ENCODE measurements around the gene GSN. TPM values are rescaled to one million over a fixed set of nuclear protein-coding genes. Genes with fewer than 3 reads are reported as not detected.

GSN gene
- total and polyA plus RNA-seq, 3 experiments from 2014 or later = 4.1 to 6.3 (median 4.2) TPM

DNA sequence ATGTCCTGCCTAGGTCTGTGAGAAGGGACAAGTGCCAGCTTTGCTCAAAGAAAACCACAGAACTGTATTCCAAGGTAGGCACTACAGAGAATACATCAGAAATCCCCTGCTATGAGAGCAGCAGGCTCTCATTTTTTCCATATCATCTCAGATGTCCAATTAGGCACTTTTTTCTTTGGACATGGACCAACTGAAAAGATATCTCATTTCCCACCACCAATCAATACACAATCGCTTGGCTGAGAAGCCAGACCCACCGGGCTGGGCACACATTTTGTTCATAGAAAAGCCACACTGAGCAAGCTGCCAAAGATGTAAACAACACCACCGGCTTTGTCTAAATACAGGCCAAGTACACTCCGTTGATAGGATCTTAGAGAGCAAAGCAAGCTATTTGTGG lies 76.2 kb downstream of the GSN start:
- ChIA-PET CTCF (interaction anchor here (0.6 to 1.2 kb wide), 5 partner anchors 17 to 32 kb away, joined by 3 to 7 read pairs (median 3); no protein-coding TSS in a partner anchor), POLR2A (interaction anchor here (1.1 kb wide), 1 partner anchor 14 kb away, joined by 4 read pairs; no protein-coding TSS in a partner anchor)
- Histone ChIP-seq H3K27ac (ENCODE audit: low read depth, low read length) (no peak overlapping the region), H3K4me1 (ENCODE audit: insufficient read depth, low read length) (no peaks in the 10 kb centered on the region), H3K36me3 (ENCODE audit: insufficient read depth, low read length) (peaks cover 31% of the 10 kb centered on the region), H3K9me3 (ENCODE audit: low read length) (no peaks in the 10 kb centered on the region), H3K4me3 (ENCODE audit: low read length) (no peak overlapping the region), H3K27me3 (ENCODE audit: insufficient read depth, low read length, poor library complexity, severe bottlenecking) (no peaks in the 10 kb centered on the region)
- H3K27ac Mint-ChIP-seq = peak overlapping the region; percentile 19 to 80 (median 38)
- H3K27me3 Mint-ChIP-seq = no peaks in the 10 kb centered on the region
- H3K4me1 Mint-ChIP-seq = peaks cover 38 to 58% (median 54%) of the 10 kb centered on the region in 3 donors
- DNase-seq = no peak
- H3K4me3 Mint-ChIP-seq = no peak overlapping the region
- H3K9me3 Mint-ChIP-seq = no peaks in the 10 kb centered on the region
- peaks cover 6 to 89% (median 32%) of the 10 kb centered on the region in 3 donors for H3K36me3 Mint-ChIP-seq

DNA sequence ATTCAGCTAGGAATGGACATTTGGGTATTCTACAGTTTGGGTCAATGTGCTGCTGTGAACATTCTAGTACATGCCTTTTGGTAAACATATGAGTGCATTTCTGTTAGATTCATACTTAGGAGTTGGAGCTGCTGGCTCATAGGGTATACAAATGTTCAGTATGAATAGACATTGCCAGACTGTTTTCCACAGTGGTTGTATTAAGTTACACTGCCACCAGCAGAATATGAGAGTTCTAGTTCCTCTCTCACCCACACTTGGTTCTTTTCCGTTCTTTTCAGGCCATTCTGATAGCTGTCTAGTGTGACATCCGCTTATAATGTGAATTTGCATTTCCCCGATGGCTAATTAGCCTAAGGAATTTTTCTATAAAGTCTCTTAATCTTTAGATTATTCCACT lies 77.1 kb downstream of the GSN start:
- Mint-ChIP-seq H3K27ac (peak overlapping the region in 3 of 8 donors; percentile 25 to 43 (median 40)), H3K36me3 (peaks cover 6 to 87% (median 33%) of the 10 kb centered on the region in 3 donors)

DNA sequence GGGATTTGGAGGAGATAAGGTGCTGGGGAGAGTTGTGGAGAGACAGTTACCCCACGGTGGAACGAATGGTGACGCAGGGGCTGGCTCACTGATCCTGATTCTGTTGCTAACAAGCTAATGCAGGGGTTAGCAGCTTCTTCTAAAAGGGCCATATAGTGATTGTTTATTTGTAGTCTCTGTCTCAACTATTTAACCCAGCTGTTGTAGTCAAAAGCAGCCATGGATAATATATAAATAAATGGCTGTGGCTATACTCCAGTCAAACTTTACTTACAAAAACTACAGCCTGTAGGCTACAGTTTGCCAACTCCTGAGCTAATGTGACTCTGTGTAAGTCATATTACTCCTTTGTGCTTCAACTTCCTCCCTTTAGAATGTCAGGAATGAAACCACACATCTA lies 80.3 kb downstream of the GSN start:
- CTCF ChIA-PET = interaction anchor here (1.0 to 4.5 kb wide), 2 partner anchors 23 to 28 kb away, joined by 3 to 32 read pairs; no protein-coding TSS in a partner anchor
- POLR2A ChIA-PET = interaction anchor here (0.8 kb wide), 1 partner anchor 16 kb away, joined by 3 read pairs; no protein-coding TSS in a partner anchor
- Histone ChIP-seq H3K9me3 (ENCODE audit: low read length) (no peaks in the 10 kb centered on the region), H3K27me3 (ENCODE audit: insufficient read depth, low read length, poor library complexity, severe bottlenecking) (no peaks in the 10 kb centered on the region), H3K4me1 (ENCODE audit: insufficient read depth, low read length) (peaks cover 26% of the 10 kb centered on the region), H3K36me3 (ENCODE audit: insufficient read depth, low read length) (peaks cover 40% of the 10 kb centered on the region), H3K27ac (ENCODE audit: low read depth, low read length) (no peak overlapping the region), H3K4me3 (ENCODE audit: low read length) (no peak overlapping the region)
- H3K9me3 Mint-ChIP-seq = no peaks in the 10 kb centered on the region
- no peaks in the 10 kb centered on the region for H3K27me3 Mint-ChIP-seq
- no peak overlapping the region for H3K27ac Mint-ChIP-seq
- no peak for DNase-seq
- peaks cover 51 to 76% (median 71%) of the 10 kb centered on the region in 3 donors for H3K4me1 Mint-ChIP-seq
- H3K36me3 Mint-ChIP-seq = peaks cover 9 to 89% (median 40%) of the 10 kb centered on the region in 3 donors
- H3K4me3 Mint-ChIP-seq = no peak overlapping the region

More for the DNA sequence above, 77.1 kb downstream of the GSN start:
- H3K4me3 ChIP-seq (ENCODE audit: low read length) = no peak overlapping the region
- Mint-ChIP-seq H3K4me1 (peaks cover 41 to 61% (median 61%) of the 10 kb centered on the region in 3 donors), H3K9me3 (no peaks in the 10 kb centered on the region), H3K27me3 (no peaks in the 10 kb centered on the region), H3K4me3 (no peak overlapping the region)
- H3K9me3 ChIP-seq (ENCODE audit: low read length) = no peaks in the 10 kb centered on the region
- no peak for DNase-seq
- no peaks in the 10 kb centered on the region for H3K4me1 ChIP-seq (ENCODE audit: insufficient read depth, low read length)
- H3K36me3 ChIP-seq (ENCODE audit: insufficient read depth, low read length) = peaks cover 31% of the 10 kb centered on the region
- no peak overlapping the region for H3K27ac ChIP-seq (ENCODE audit: low read depth, low read length)
- no peaks in the 10 kb centered on the region for H3K27me3 ChIP-seq (ENCODE audit: insufficient read depth, low read length, poor library complexity, severe bottlenecking)
- ChIA-PET POLR2A (interaction anchor here (1.1 kb wide), 1 partner anchor 13 kb away, joined by 4 read pairs; no protein-coding TSS in a partner anchor), CTCF (interaction anchor here (1.2 to 2.3 kb wide), 2 partner anchors 26 to 31 kb away, joined by 3 to 10 read pairs; no protein-coding TSS in a partner anchor)

DNA sequence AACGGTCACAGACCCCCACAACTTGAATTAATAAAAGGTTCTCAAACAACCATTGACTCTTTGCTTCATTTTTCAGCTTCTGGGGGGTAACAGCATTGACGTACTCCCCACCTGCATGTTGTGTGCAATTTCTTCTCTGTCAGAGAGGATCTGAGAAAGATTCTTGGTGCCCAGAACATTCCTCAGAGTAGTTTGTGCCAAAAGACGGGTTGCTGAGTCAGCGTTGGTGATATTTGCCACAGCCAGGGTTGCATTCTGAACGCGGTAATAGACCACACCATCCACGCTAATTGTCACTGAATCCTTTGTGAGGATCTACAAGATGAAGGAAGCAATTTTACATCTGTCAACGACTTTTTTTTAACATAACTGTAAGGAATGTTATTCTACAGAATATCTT lies 81.0 kb downstream of the GSN start:
- DNase-seq = no peak
- no peaks in the 10 kb centered on the region for H3K27me3 Mint-ChIP-seq
- peaks cover 52 to 76% (median 71%) of the 10 kb centered on the region in 3 donors for H3K4me1 Mint-ChIP-seq
- H3K36me3 Mint-ChIP-seq = peaks cover 9 to 87% (median 37%) of the 10 kb centered on the region in 3 donors
- H3K4me3 Mint-ChIP-seq = no peak overlapping the region
- Histone ChIP-seq H3K4me3 (ENCODE audit: low read length) (no peak overlapping the region), H3K4me1 (ENCODE audit: insufficient read depth, low read length) (peaks cover 33% of the 10 kb centered on the region), H3K36me3 (ENCODE audit: insufficient read depth, low read length) (peaks cover 40% of the 10 kb centered on the region), H3K27me3 (ENCODE audit: insufficient read depth, low read length, poor library complexity, severe bottlenecking) (no peaks in the 10 kb centered on the region), H3K27ac (ENCODE audit: low read depth, low read length) (no peak overlapping the region), H3K9me3 (ENCODE audit: low read length) (no peaks in the 10 kb centered on the region)
- ChIA-PET POLR2A (interaction anchor here (0.8 kb wide), 1 partner anchor 16 kb away, joined by 3 read pairs; no protein-coding TSS in a partner anchor), CTCF (interaction anchor here (1.0 to 4.5 kb wide), 4 partner anchors 13 to 28 kb away, joined by 3 to 32 read pairs (median 4); no protein-coding TSS in a partner anchor)
- peak overlapping the region in 1 of 8 donors; percentile 58 for H3K27ac Mint-ChIP-seq
- H3K9me3 Mint-ChIP-seq = no peaks in the 10 kb centered on the region

DNA sequence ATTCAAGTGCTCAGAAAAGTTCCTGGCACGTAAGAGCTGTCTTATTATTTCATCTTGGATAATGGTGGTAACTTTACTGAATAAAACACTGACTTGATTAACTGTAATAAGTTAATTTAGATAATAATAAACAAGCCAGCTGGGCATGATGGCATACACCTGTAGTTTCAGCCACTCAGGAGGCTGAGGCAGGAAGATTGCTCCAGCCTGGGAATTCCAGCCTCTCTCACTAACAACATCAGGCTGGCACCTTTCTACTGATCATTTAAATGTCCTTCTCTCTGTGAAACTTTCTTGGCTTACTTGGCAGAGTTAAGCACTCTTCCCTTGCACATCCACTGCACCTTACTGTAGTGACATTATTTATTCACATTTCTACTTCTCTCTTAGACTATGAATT lies 82.1 kb downstream of the GSN start:
- no peaks in the 10 kb centered on the region for H3K27me3 Mint-ChIP-seq

DNA sequence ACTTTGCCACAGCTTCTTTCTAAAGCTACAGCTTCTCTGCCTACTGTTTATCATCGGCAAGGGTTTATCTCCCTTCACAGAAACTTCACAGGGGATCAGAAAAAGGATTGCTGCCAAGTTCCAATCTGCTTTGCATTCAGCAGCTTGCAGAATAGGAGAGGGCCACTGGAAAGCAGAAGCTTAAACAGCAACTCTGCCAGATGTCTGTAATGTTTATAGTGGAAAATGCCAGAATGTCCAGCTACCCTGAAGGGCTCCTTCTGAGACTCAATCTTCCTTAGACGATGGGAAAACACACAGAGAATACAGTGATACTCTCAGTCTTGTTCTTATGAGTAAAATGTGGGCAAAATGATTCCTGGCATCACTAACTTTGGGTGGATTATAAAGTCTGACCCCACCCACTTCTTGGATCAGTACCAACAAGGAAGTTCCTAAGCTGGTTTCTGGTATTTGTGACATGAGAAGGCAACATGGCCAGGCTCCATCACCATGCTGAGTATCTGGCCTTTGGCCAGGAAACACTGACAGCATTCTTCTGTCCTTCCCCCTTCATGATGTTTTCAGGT lies 83.1 kb downstream of the GSN start:
- DNase-seq = no peak
- ChIA-PET POLR2A (no interaction called here), CTCF (interaction anchor here (1.0 to 4.5 kb wide), 3 partner anchors 19 to 48 kb away, joined by 3 to 32 read pairs (median 4); no protein-coding TSS in a partner anchor)
- Mint-ChIP-seq H3K4me3 (peak overlapping the region in 1 of 7 donors; percentile 4), H3K36me3 (peaks cover 9 to 83% (median 37%) of the 10 kb centered on the region in 3 donors), H3K9me3 (no peaks in the 10 kb centered on the region), H3K27ac (peak overlapping the region in 1 of 8 donors; percentile 7), H3K4me1 (peaks cover 58 to 77% (median 74%) of the 10 kb centered on the region in 3 donors), H3K27me3 (no peaks in the 10 kb centered on the region)
- H3K27me3 ChIP-seq (ENCODE audit: insufficient read depth, low read length, poor library complexity, severe bottlenecking) = no peaks in the 10 kb centered on the region
- H3K4me1 ChIP-seq (ENCODE audit: insufficient read depth, low read length) = peaks cover 51% of the 10 kb centered on the region
- H3K36me3 ChIP-seq (ENCODE audit: insufficient read depth, low read length) = peaks cover 37% of the 10 kb centered on the region
- no peaks in the 10 kb centered on the region for H3K9me3 ChIP-seq (ENCODE audit: low read length)
- no peak overlapping the region for H3K4me3 ChIP-seq (ENCODE audit: low read length)
- no peak overlapping the region for H3K27ac ChIP-seq (ENCODE audit: low read depth, low read length)

More for the DNA sequence above, 82.1 kb downstream of the GSN start:
- Mint-ChIP-seq H3K9me3 (no peaks in the 10 kb centered on the region), H3K4me3 (peak overlapping the region in 1 of 7 donors; percentile 8), H3K27ac (peak overlapping the region in 3 of 8 donors; percentile 37 to 65 (median 64)), H3K36me3 (peaks cover 9 to 83% (median 39%) of the 10 kb centered on the region in 3 donors), H3K4me1 (peaks cover 53 to 75% (median 71%) of the 10 kb centered on the region in 3 donors)
- peaks cover 37% of the 10 kb centered on the region for H3K36me3 ChIP-seq (ENCODE audit: insufficient read depth, low read length)
- H3K4me3 ChIP-seq (ENCODE audit: low read length) = no peak overlapping the region
- H3K4me1 ChIP-seq (ENCODE audit: insufficient read depth, low read length) = peaks cover 42% of the 10 kb centered on the region
- ChIA-PET POLR2A (no interaction called here), CTCF (interaction anchor here (1.3 to 4.5 kb wide), 4 partner anchors 12 to 29 kb away, joined by 4 to 32 read pairs (median 4); no protein-coding TSS in a partner anchor)
- no peak for DNase-seq
- H3K9me3 ChIP-seq (ENCODE audit: low read length) = no peaks in the 10 kb centered on the region
- H3K27ac ChIP-seq (ENCODE audit: low read depth, low read length) = no peak overlapping the region
- H3K27me3 ChIP-seq (ENCODE audit: insufficient read depth, low read length, poor library complexity, severe bottlenecking) = no peaks in the 10 kb centered on the region

DNA sequence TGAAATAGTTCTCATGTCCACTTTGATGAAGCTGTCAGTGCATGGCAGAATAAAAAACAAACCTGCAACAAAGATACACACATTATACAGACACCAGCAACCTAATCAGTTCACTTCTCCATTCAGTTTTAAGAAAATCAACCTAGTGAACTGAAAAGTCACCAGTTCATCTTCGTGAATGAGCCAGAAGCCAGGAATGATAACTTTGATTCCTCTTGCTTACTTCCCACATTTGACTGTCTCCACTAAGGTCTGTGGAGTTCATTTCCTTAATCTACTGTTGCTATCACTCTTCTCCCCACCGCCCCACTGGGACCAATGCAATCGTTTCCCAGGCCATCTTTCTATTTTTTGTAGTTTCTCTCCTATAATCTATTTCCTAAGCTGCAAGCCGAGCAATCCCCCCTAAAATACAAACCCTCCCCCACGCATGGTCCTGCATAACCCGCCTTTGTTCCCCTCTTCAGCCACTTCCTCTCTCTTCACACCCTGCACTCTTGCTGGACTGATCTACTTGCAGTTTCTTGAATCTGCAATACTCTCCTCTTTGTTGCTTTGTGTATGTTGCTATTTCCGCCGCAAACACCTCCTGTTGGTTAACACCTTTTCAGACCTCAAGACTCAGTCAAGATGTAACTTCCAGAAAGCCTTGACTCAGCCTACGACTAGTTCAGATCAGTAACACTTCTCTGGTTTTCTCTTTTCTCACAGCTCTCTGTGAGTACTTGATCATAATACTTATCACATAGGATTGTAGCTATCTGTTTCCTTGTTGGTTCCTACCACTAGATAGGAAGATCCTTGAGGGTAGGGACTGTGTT lies 85.5 kb downstream of the GSN start:
- H3K9me3 ChIP-seq (ENCODE audit: low read length) = no peaks in the 10 kb centered on the region
- H3K27me3 Mint-ChIP-seq = no peaks in the 10 kb centered on the region
- peak overlapping the region; percentile 17 for H3K4me3 ChIP-seq (ENCODE audit: low read length)
- peaks cover 63% of the 10 kb centered on the region for H3K4me1 ChIP-seq (ENCODE audit: insufficient read depth, low read length)
- peaks cover 16% of the 10 kb centered on the region for H3K36me3 ChIP-seq (ENCODE audit: insufficient read depth, low read length)
- H3K27ac ChIP-seq (ENCODE audit: low read depth, low read length) = peak overlapping the region; percentile 27
- peaks cover 71 to 89% (median 82%) of the 10 kb centered on the region in 3 donors for H3K4me1 Mint-ChIP-seq
- H3K27me3 ChIP-seq (ENCODE audit: insufficient read depth, low read length, poor library complexity, severe bottlenecking) = no peaks in the 10 kb centered on the region
- CTCF ChIA-PET = interaction anchor here (0.5 to 3.5 kb wide), 9 partner anchors 11 to 599 kb away, joined by 3 to 27 read pairs (median 3); no protein-coding TSS in a partner anchor
- peak overlapping the region; percentile 36 to 95 (median 76) for H3K27ac Mint-ChIP-seq
- H3K36me3 Mint-ChIP-seq = peaks cover 3 to 64% (median 27%) of the 10 kb centered on the region in 3 donors
- H3K4me3 Mint-ChIP-seq = peak overlapping the region; percentile 62 to 79 (median 73)
- H3K9me3 Mint-ChIP-seq = no peaks in the 10 kb centered on the region
- POLR2A ChIA-PET = interaction anchor here (0.5 to 1.6 kb wide), 8 partner anchors 11 to 652 kb away, joined by 3 to 16 read pairs (median 4); partner anchors contain the start of gene RAB14
- DNase-seq = peak; percentile 39 to 86 (median 67)
